K562 (cell line): Measurements from ENCODE around the gene MLH3.

Source experiments
- CEBPG ChIP-seq, 3 experiments: fragments of 200-800 bp in 1 of 3; sonication (Bioruptor generic) in 1 of 3; sonication (generic) in 1 of 3; formaldehyde crosslinking in 1 of 3; IDR thresholded peaks in 2 of 3; conservative IDR thresholded peaks in 1 of 3; 2 replicates each; pipeline versions ENCODE4 v1.6.1 to v1.8.0; 2016 to 2022; ENCODE audit warnings: missing compliant biosample characterization in 2 of 3, missing genetic modification characterization in 2 of 3, mild to moderate bottlenecking in 1 of 3, missing genetic modification reagents in 1 of 3
- CTCF ChIP-seq, 3 experiments: IDR thresholded peaks in 2 of 3; conservative IDR thresholded peaks in 1 of 3; 2 replicates each; pipeline ENCODE4 v1.5.1; 2011 to 2012; ENCODE audit warnings: low read length in 3 of 3, mild to moderate bottlenecking in 3 of 3, control low read depth in 2 of 3, improper control_type of control experiment in 1 of 3, inconsistent platforms in 1 of 3, low read depth in 1 of 3, mixed read lengths in 1 of 3, moderate library complexity in 1 of 3; ENCODE audit not compliant: insufficient read depth in 2 of 3
- EP400 ChIP-seq: fragments of 450-650 bp; IDR thresholded peaks from 2 replicates; pipeline ENCODE4 v1.6.1; 2017; ENCODE audit warnings: antibody characterized with exemption, mild to moderate bottlenecking, moderate library complexity
- FOXK2 ChIP-seq, 2 experiments: fragments of 450-650 bp; IDR thresholded peaks in 1 of 2; conservative IDR thresholded peaks in 1 of 2; 2 replicates each; pipeline ENCODE4 v1.6.1; 2016; ENCODE audit warnings: low read depth in 2 of 2, mild to moderate bottlenecking in 1 of 2
- GATAD2A ChIP-seq: fragments of 450-650 bp; IDR thresholded peaks from 2 replicates; pipeline ENCODE4 v1.6.1; 2017
- IFI16 ChIP-seq: fragments of 250-450 bp; sonication (Bioruptor Pico); IDR thresholded peaks from 2 replicates; pipeline ENCODE4 v2.1.2; 2022; ENCODE audit warnings: mild to moderate bottlenecking, inconsistent platforms
- MYC ChIP-seq, 2 experiments: fragments of 250-450 bp in 1 of 2; sonication (Bioruptor Pico) in 1 of 2; IDR thresholded peaks; 2 replicates each; pipeline versions ENCODE4 v1.5.1 to v1.6.1; 2012 to 2021; ENCODE audit warnings: low read depth in 2 of 2, borderline replicate concordance in 1 of 2, improper control_type of control experiment in 1 of 2, low read length in 1 of 2, mild to moderate bottlenecking in 1 of 2, moderate library complexity in 1 of 2
- PHF21A ChIP-seq: fragments of 450-650 bp; IDR thresholded peaks from 2 replicates; pipeline ENCODE4 v1.6.1; 2017; ENCODE audit warnings: low read depth, borderline replicate concordance
- POLR2A ChIP-seq: fragments of 450-650 bp; conservative IDR thresholded peaks from 2 replicates; pipeline ENCODE4 v1.6.1; 2016
- ZFP30 ChIP-seq: fragments of 250-450 bp; sonication (Bioruptor Pico); IDR thresholded peaks from 2 replicates; pipeline ENCODE4 v1.8.0; 2022; ENCODE audit warnings: moderate library complexity, mild to moderate bottlenecking, inconsistent platforms, borderline replicate concordance
- ZKSCAN8 ChIP-seq: fragments of 200-800 bp; sonication (Bioruptor generic); IDR thresholded peaks from 2 replicates; pipeline ENCODE4 v1.6.1; 2016; ENCODE audit warnings: missing genetic modification characterization, missing compliant biosample characterization
- ZNF121 ChIP-seq: sonication (generic); formaldehyde crosslinking; conservative IDR thresholded peaks from 2 replicates; pipeline ENCODE4 v1.8.0; 2022; ENCODE audit warnings: missing genetic modification reagents
- ZNF133 ChIP-seq: fragments of 250-450 bp; sonication (Bioruptor Pico); IDR thresholded peaks from 2 replicates; pipeline ENCODE4 v1.4.0; 2020; ENCODE audit warnings: mild to moderate bottlenecking
- TF ChIP-seq, protein P1 (sequence below): sonication (generic); formaldehyde crosslinking; IDR thresholded peaks from 2 replicates; pipeline ENCODE4 v1.8.0; 2022; ENCODE audit warnings: missing genetic modification reagents, mild to moderate bottlenecking, borderline replicate concordance

DNA sequence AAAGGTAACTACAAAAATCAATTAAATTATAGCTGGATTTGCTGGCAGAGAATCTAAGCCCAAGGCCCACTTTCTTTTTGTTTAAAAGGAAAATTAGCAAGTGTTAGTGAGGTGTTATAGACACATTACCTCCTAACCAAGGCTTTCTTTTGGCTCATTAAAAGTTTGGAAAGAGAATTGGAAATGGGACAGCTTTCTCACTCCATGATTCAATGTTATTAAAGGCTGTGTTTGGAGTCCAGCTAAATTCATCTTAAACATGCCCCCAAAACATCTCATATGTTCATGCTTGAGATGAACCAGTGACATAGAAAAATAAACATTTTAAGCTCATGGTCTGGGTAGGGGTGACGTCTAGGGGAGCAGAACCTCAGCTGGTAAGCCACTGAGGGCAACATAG is 82.5 kb downstream of the MLH3 start:
- TF ChIP-seq CEBPG (CRISPR knock-in tag; IDR thresholded peaks at IDR 0.05), result no peak
- TF ChIP-seq CEBPG (tag; conservative IDR thresholded peaks at IDR 0.05 in 1 of 2, IDR thresholded peaks at IDR 0.05 in 1 of 2), result no peak
- TF ChIP-seq PHF21A, result no peak
- no peak for TF ChIP-seq EP400
- no peak for TF ChIP-seq GATAD2A
- TF ChIP-seq FOXK2 (conservative IDR thresholded peaks at IDR 0.05 in 1 of 2, IDR thresholded peaks at IDR 0.05 in 1 of 2; ENCODE audit: low read depth in 2 of 2), result no peak
- no peak for TF ChIP-seq ZNF133 (CRISPR knock-in tag)
- TF ChIP-seq IFI16 (CRISPR knock-in tag), result no peak
- no peak for TF ChIP-seq ZKSCAN8 (CRISPR knock-in tag)
- TF ChIP-seq, protein P1, sequence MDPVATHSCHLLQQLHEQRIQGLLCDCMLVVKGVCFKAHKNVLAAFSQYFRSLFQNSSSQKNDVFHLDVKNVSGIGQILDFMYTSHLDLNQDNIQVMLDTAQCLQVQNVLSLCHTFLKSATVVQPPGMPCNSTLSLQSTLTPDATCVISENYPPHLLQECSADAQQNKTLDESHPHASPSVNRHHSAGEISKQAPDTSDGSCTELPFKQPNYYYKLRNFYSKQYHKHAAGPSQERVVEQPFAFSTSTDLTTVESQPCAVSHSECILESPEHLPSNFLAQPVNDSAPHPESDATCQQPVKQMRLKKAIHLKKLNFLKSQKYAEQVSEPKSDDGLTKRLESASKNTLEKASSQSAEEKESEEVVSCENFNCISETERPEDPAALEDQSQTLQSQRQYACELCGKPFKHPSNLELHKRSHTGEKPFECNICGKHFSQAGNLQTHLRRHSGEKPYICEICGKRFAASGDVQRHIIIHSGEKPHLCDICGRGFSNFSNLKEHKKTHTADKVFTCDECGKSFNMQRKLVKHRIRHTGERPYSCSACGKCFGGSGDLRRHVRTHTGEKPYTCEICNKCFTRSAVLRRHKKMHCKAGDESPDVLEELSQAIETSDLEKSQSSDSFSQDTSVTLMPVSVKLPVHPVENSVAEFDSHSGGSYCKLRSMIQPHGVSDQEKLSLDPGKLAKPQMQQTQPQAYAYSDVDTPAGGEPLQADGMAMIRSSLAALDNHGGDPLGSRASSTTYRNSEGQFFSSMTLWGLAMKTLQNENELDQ (CRISPR knock-in tag), result no peak
- TF ChIP-seq ZNF121 (CRISPR knock-in tag), result no peak
- TF ChIP-seq CTCF (IDR thresholded peaks at IDR 0.05 in 2 of 3, conservative IDR thresholded peaks at IDR 0.05 in 1 of 3; ENCODE audit: insufficient read depth in 2 of 3, low read depth in 1 of 3, low read length in 3 of 3), result no peak
- no peak for TF ChIP-seq ZFP30 (CRISPR knock-in tag)
- TF ChIP-seq MYC (IDR thresholded peaks at IDR 0.05; ENCODE audit: low read depth, low read length), result no peak
- no peak for TF ChIP-seq MYC (CRISPR knock-in tag; IDR thresholded peaks at IDR 0.05; ENCODE audit: borderline replicate concordance, low read depth)
- TF ChIP-seq POLR2A, result no peak
